HepG2 (cell line): ENCODE measurements around the gene PCSK6. TPM values are rescaled to one million over a fixed set of nuclear protein-coding genes. Genes with fewer than 3 reads are reported as not detected.

ENCODE experiments used
- ATAC-seq: fragments of 200-7000 bp; cut with Tn5 transposase; 3 replicates; pipeline ENCODE4 v1.9.1; 2020; ENCODE audit warnings: mild to moderate bottlenecking, moderate library complexity
- BruUV-seq: library from RNA; stranded (reverse); fragments of 400-500 nt; replicated peaks from 2 replicates; lab custom pipeline; 2021; lab: Mats Ljungman, UMichigan
- CTCF ChIA-PET: fragments of 300-600 bp; formaldehyde crosslinking; extraction: SDS; loops from one replicate; lab custom pipeline; 2021; ENCODE audit warnings: low total read pairs, inconsistent platforms, low intra/inter-chr PET ratio; lab: Yijun Ruan, JAX
- POLR2A ChIA-PET: fragments of 350-600 bp; sonication (Branson Sonifier 250); formaldehyde crosslinking; loops from one replicate; lab custom pipeline; 2020; ENCODE audit warnings: antibody characterized with exemption, inconsistent platforms; lab: Yijun Ruan, JAX
- DNase-seq: peaks from one replicate; pipeline ENCODE4 v3.0.0-alpha.2; 2015; ENCODE audit warnings: low spot score
- FAIRE-seq: peaks from 3 replicates; lab custom pipeline; 2011; peaks lifted over from hg19 to GRCh38; lab: Jason Lieb, UNC
- H2AFZ ChIP-seq: one replicate; pipeline ENCODE4 v1.6.1; 2011; ENCODE audit warnings: low read length, inconsistent platforms
- H3K27ac ChIP-seq: fragments of 300-600 bp; 3 replicates; pipeline ENCODE4 v1.8.0; 2011; ENCODE audit warnings: mixed run types, mild to moderate bottlenecking, mixed read lengths, low read length, inconsistent platforms; ENCODE audit not compliant: insufficient read depth; ENCODE audit errors: extremely low read length
- H3K27me3 ChIP-seq, 2 experiments: fragments of 200-600 bp in 1 of 2; 2 replicates in 1 of 2; 3 replicates in 1 of 2; pipeline versions ENCODE4 v1.6.0 to v1.8.0; 2011; ENCODE audit warnings: low read length in 2 of 2, mild to moderate bottlenecking in 2 of 2, moderate library complexity in 2 of 2, inconsistent platforms in 1 of 2; ENCODE audit not compliant: insufficient read depth in 2 of 2, control insufficient read depth in 1 of 2
- H3K36me3 ChIP-seq, 2 experiments: fragments of 200-600 bp in 1 of 2; replicated peaks in 1 of 2; 2 replicates in 1 of 2; 3 replicates in 1 of 2; pipeline versions ENCODE4 v1.5.1 to v1.8.0; 2011; ENCODE audit warnings: low read length in 2 of 2, inconsistent platforms in 1 of 2; ENCODE audit not compliant: insufficient read depth in 2 of 2, control insufficient read depth in 1 of 2
- H3K4me1 ChIP-seq: 2 replicates; pipeline ENCODE4 v1.5.1; 2012; ENCODE audit warnings: low read length, inconsistent platforms; ENCODE audit not compliant: insufficient read depth
- H3K4me2 ChIP-seq: 2 replicates; pipeline ENCODE4 v1.6.0; 2011; ENCODE audit warnings: low read depth, low read length, inconsistent platforms
- H3K4me3 ChIP-seq, 3 experiments: fragments of 200-600 bp in 1 of 3; sonication (generic), shearing (Covaris generic) in 1 of 3; replicated peaks in 1 of 3; 2 replicates each; pipeline ENCODE4 v1.5.1; 2011 to 2016; ENCODE audit warnings: low read length in 3 of 3, inconsistent platforms in 2 of 3, low read depth in 2 of 3, mild to moderate bottlenecking in 2 of 3, control low read depth in 1 of 3, mixed read lengths in 1 of 3; ENCODE audit not compliant: insufficient read depth in 1 of 3
- H3K79me2 ChIP-seq: one replicate; pipeline ENCODE4 v1.6.1; 2011; ENCODE audit warnings: low read length, inconsistent platforms; ENCODE audit not compliant: insufficient read depth
- H3K9ac ChIP-seq: 2 replicates; pipeline ENCODE4 v1.6.0; 2011; ENCODE audit warnings: mild to moderate bottlenecking, low read depth, low read length, inconsistent platforms; ENCODE audit not compliant: insufficient read depth
- H3K9me3 ChIP-seq: 2 replicates; pipeline ENCODE4 v1.5.1; 2012; ENCODE audit warnings: mild to moderate bottlenecking, low read length
- H4K20me1 ChIP-seq: 2 replicates; pipeline ENCODE4 v1.6.0; 2011; ENCODE audit warnings: inconsistent platforms, mild to moderate bottlenecking, low read length, moderate library complexity; ENCODE audit not compliant: insufficient read depth
- DBP ChIP-seq: sonication (generic); formaldehyde crosslinking; IDR thresholded peaks from 2 replicates; pipeline ENCODE4 v1.4.0; 2020; ENCODE audit warnings: missing genetic modification reagents; ENCODE audit errors: not compliant biosample characterization
- KIAA2018 ChIP-seq: sonication (generic); formaldehyde crosslinking; IDR thresholded peaks from 2 replicates; pipeline ENCODE4 v1.5.0; 2020; ENCODE audit warnings: mild to moderate bottlenecking, missing genetic modification reagents, borderline replicate concordance
- NR3C1 ChIP-seq: sonication (generic); formaldehyde crosslinking; IDR thresholded peaks from 2 replicates; pipeline ENCODE4 v1.4.0; 2020; ENCODE audit warnings: missing genetic modification reagents
- PHF5A ChIP-seq: IDR thresholded peaks from one replicate; pipeline ENCODE4 v1.6.1; 2018; ENCODE audit warnings: low read depth, missing genetic modification reagents; ENCODE audit not compliant: unreplicated experiment
- TBP ChIP-seq: sonication (generic); formaldehyde crosslinking; IDR thresholded peaks from 2 replicates; pipeline ENCODE4 v1.5.0; 2020; ENCODE audit warnings: missing genetic modification reagents
- ZC3H4 ChIP-seq: sonication (generic); formaldehyde crosslinking; IDR thresholded peaks from 2 replicates; pipeline ENCODE4 v1.4.0; 2020; ENCODE audit warnings: missing genetic modification reagents, borderline replicate concordance
- ZNF12 ChIP-seq: sonication (generic); formaldehyde crosslinking; IDR thresholded peaks from 2 replicates; pipeline ENCODE4 v1.5.0; 2020; ENCODE audit warnings: missing genetic modification reagents
- ZNF30 ChIP-seq: sonication (generic); formaldehyde crosslinking; IDR thresholded peaks from 2 replicates; pipeline ENCODE4 v1.5.0; 2020; ENCODE audit warnings: mild to moderate bottlenecking, missing genetic modification reagents
- ZNF567 ChIP-seq: sonication (generic); formaldehyde crosslinking; IDR thresholded peaks from 2 replicates; pipeline ENCODE4 v1.8.1; 2023; ENCODE audit warnings: mild to moderate bottlenecking, missing genetic modification reagents, borderline replicate concordance
- ZNF710 ChIP-seq: sonication (generic); formaldehyde crosslinking; IDR thresholded peaks from 2 replicates; pipeline ENCODE4 v1.5.0; 2020; ENCODE audit warnings: mild to moderate bottlenecking, missing genetic modification reagents, borderline replicate concordance
- WGBS: methylation state at CpG from one replicate; pipeline ENCODE4 v1.1.6; 2017; ENCODE audit warnings: low lambda C conversion rate; 5-methylcytosine and 5-hydroxymethylcytosine counted together
- in situ Hi-C: cut with HindIII; loops from 2 replicates; pipeline ENCODE4 v1.10.0; 2017; ENCODE audit warnings: low pct_unique_long_range_greater_than_20kb; ENCODE audit not compliant: extremely low pct_ligation_motif_present
- intact Hi-C: fragments of 100-400 bp; cut with micrococcal nuclease; formaldehyde crosslinking; loops from one replicate; pipeline ENCODE4 v1.10.0; 2022; ENCODE audit not compliant: unreplicated experiment
- polyA plus RNA-seq, 8 experiments: library from polyadenylated mRNA; depleted of rRNA in 3 of 8; stranded (reverse) in 7 of 8; unstranded in 1 of 8; fragments of >200 nt; fragmentation: Illumina TruSeq in 4 of 8; extraction: Trizol in 4 of 8; gene quantifications; 2 replicates each; pipeline versions ENCODE4 v1.2.1 to v1.2.3, GENCODE V29; 2011 to 2016; ENCODE audit warnings: low read depth in 4 of 8, missing spikeins in 1 of 8, mixed read lengths in 1 of 8; ENCODE audit not compliant: insufficient read depth in 1 of 8
- total RNA-seq, 5 experiments: library from RNA; depleted of rRNA; stranded (reverse); fragments of >200 nt; fragmentation: Illumina TruSeq; extraction: Trizol; gene quantifications; 2 replicates each; pipeline ENCODE4 v1.2.3, GENCODE V29; 2016; ENCODE audit warnings: low read depth in 1 of 5

The PCSK6 gene
- total and polyA plus RNA-seq, 2 of the 13 experiments (the other 11 are each of a cell fraction or from before 2014, with no cell fraction given) = 56.5 to 155 TPM

GRCh38 chr15:101413239-101413638 lies 76.3 kb downstream of the PCSK6 start:
- no TSS peak for BruUV-seq

More at GRCh38 chr15:101413239-101413638, 76.3 kb downstream of the PCSK6 start:
- 94% methylated on average over 3 of the region's 3 CpGs for WGBS
- no peak overlapping the region for H3K4me3 ChIP-seq
- no peak overlapping the region for H3K9ac ChIP-seq
- no peaks in the 10 kb centered on the region for H4K20me1 ChIP-seq
- no peaks in the 10 kb centered on the region for H3K27me3 ChIP-seq
- H3K36me3 ChIP-seq = peaks cover 22 to 46% of the 10 kb centered on the region in 2 experiments
- in situ Hi-C loops (no loop called here), intact Hi-C loops (no loop called here)
- DNase-seq (no peak), FAIRE-seq (no peak), ATAC-seq (no peak)
- no peak overlapping the region for H2AFZ ChIP-seq
- ChIA-PET CTCF (no interaction called here), POLR2A (no interaction called here)
- H3K79me2 ChIP-seq = no peaks in the 10 kb centered on the region
- H3K4me1 ChIP-seq = no peaks in the 10 kb centered on the region
- H3K4me2 ChIP-seq = no peak overlapping the region
- no peak overlapping the region for H3K27ac ChIP-seq
- no peak for TF ChIP-seq DBP (CRISPR knock-in tag)
- no peak for TF ChIP-seq ZNF30 (CRISPR knock-in tag)
- TF ChIP-seq KIAA2018 = no peak
- no peak for TF ChIP-seq ZNF567
- TF ChIP-seq ZNF710 (CRISPR knock-in tag) = no peak
- TF ChIP-seq ZNF12 (CRISPR knock-in tag) = no peak
- no peak for TF ChIP-seq NR3C1 (CRISPR knock-in tag)
- TF ChIP-seq PHF5A (CRISPR knock-in tag) = no peak
- TF ChIP-seq ZC3H4 (CRISPR knock-in tag) = no peak
- no peak for TF ChIP-seq TBP (CRISPR knock-in tag)
- H3K9me3 ChIP-seq = no peaks in the 10 kb centered on the region
